ENCODE measurements around the gene PPFIA2. TPM values are rescaled to one million over a fixed set of nuclear protein-coding genes. Genes with fewer than 3 reads are reported as not detected.

Gene PPFIA2
- polyA plus RNA-seq, 1 donor (not counting 4 experiments of a cell fraction or from before 2014, with no cell fraction given) = not detected

DNA sequence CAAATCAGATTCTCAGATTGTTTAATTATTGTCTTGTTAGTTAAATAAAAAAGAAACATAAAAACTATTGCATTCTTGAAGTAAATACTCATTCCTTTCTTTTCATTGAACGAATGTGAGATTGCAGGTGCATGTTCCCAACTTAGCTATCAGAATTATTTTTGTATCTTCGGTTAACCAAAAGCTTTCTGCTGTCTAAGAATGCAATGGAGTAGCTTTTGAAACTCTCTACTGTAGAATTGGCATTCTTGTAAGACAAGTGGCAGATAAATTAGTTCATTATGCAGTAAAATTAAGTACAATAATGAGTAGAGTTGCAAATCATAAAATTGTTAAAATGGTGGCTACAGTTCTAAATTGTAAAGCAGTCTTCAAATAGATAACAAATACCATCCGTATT, 383.2 kb downstream of the PPFIA2 start:
- no peaks in the 10 kb centered on the region for H3K27me3 ChIP-seq (ENCODE audit: control insufficient read depth, extremely low read depth, insufficient read depth, low read length)
- H3K9me1 ChIP-seq (ENCODE audit: control insufficient read depth, extremely low read depth, insufficient read depth, low read length) = no peaks in the 10 kb centered on the region
- H3K79me2 ChIP-seq (ENCODE audit: control insufficient read depth, insufficient read depth, low read length) = no peaks in the 10 kb centered on the region
- no peak overlapping the region for H3K9ac ChIP-seq (ENCODE audit: control insufficient read depth, extremely low read depth, insufficient read depth, low read length)
- no peak overlapping the region for H3K4me2 ChIP-seq (ENCODE audit: control insufficient read depth, extremely low read depth, insufficient read depth, low read depth, low read length)
- no peak overlapping the region for H3K27ac ChIP-seq (ENCODE audit: control insufficient read depth, insufficient read depth, low read length)
- H2AFZ ChIP-seq (ENCODE audit: control insufficient read depth, low read length) = no peak overlapping the region
- dilution Hi-C loops (cut with MboI; ENCODE audit: extremely low pct_ligation_motif_present, low sequenced_read_pairs) = no loop called here
- H3K9me3 ChIP-seq (ENCODE audit: control insufficient read depth, low read depth, low read length) = no peaks in the 10 kb centered on the region
- TF ChIP-seq, protein P1, sequence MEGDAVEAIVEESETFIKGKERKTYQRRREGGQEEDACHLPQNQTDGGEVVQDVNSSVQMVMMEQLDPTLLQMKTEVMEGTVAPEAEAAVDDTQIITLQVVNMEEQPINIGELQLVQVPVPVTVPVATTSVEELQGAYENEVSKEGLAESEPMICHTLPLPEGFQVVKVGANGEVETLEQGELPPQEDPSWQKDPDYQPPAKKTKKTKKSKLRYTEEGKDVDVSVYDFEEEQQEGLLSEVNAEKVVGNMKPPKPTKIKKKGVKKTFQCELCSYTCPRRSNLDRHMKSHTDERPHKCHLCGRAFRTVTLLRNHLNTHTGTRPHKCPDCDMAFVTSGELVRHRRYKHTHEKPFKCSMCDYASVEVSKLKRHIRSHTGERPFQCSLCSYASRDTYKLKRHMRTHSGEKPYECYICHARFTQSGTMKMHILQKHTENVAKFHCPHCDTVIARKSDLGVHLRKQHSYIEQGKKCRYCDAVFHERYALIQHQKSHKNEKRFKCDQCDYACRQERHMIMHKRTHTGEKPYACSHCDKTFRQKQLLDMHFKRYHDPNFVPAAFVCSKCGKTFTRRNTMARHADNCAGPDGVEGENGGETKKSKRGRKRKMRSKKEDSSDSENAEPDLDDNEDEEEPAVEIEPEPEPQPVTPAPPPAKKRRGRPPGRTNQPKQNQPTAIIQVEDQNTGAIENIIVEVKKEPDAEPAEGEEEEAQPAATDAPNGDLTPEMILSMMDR (optimal IDR thresholded peaks at IDR 0.05 in 1 of 3, IDR thresholded peaks at IDR 0.05 in 1 of 3, conservative IDR thresholded peaks at IDR 0.05 in 1 of 3; ENCODE audit: extremely low read depth in 1 of 3, insufficient read depth in 2 of 3, low read length in 3 of 3) = no peak
- no peak for TF ChIP-seq EZH2 (IDR thresholded peaks at IDR 0.05; ENCODE audit: low read length)
- FAIRE-seq = no peak
- no peak for DNase-seq (ENCODE audit: low read depth, low spot score)
- H4K20me1 ChIP-seq (ENCODE audit: control insufficient read depth, extremely low read depth, insufficient read depth, low read length) = no peaks in the 10 kb centered on the region
- H3K36me3 ChIP-seq (ENCODE audit: control insufficient read depth in 2 of 2, extremely low read depth in 1 of 2, insufficient read depth in 2 of 2, low read length in 2 of 2) = no peaks in the 10 kb centered on the region
- no peak overlapping the region for H3K4me3 ChIP-seq (ENCODE audit: control insufficient read depth in 2 of 3, extremely low read depth in 1 of 3, insufficient read depth in 2 of 3, low read depth in 1 of 3, low read length in 3 of 3)
- H3K4me1 ChIP-seq (ENCODE audit: control insufficient read depth, extremely low read depth, insufficient read depth, low read length) = no peaks in the 10 kb centered on the region

DNA sequence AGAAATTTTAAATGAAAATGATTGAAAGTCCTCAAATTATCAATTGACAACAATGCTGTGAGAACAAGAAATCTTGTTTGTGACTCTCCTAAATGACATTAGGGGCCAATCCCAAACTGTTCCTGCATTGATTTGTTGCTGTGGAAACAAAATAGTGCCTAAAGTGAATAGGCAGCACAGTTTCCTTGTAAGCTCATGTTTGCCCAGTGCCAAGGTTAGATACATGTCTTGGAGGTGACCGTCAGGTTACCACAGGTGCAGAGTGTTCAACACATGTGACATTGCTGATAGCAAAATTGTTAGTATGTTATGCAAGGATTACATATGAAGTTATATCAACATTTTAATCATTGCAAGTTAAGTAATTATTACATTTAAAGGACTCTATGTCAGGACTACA, 388.7 kb downstream of the PPFIA2 start:
- Histone ChIP-seq H3K9me3 (ENCODE audit: control insufficient read depth, low read depth, low read length) (no peaks in the 10 kb centered on the region), H3K4me3 (ENCODE audit: control insufficient read depth in 2 of 3, extremely low read depth in 1 of 3, insufficient read depth in 2 of 3, low read depth in 1 of 3, low read length in 3 of 3) (no peak overlapping the region), H3K27ac (ENCODE audit: control insufficient read depth, insufficient read depth, low read length) (no peak overlapping the region), H3K9me1 (ENCODE audit: control insufficient read depth, extremely low read depth, insufficient read depth, low read length) (no peaks in the 10 kb centered on the region), H2AFZ (ENCODE audit: control insufficient read depth, low read length) (no peak overlapping the region), H3K27me3 (ENCODE audit: control insufficient read depth, extremely low read depth, insufficient read depth, low read length) (no peaks in the 10 kb centered on the region), H3K79me2 (ENCODE audit: control insufficient read depth, insufficient read depth, low read length) (no peaks in the 10 kb centered on the region), H3K36me3 (ENCODE audit: control insufficient read depth in 2 of 2, extremely low read depth in 1 of 2, insufficient read depth in 2 of 2, low read length in 2 of 2) (no peaks in the 10 kb centered on the region), H3K4me2 (ENCODE audit: control insufficient read depth, extremely low read depth, insufficient read depth, low read depth, low read length) (no peak overlapping the region), H3K9ac (ENCODE audit: control insufficient read depth, extremely low read depth, insufficient read depth, low read length) (no peak overlapping the region), H4K20me1 (ENCODE audit: control insufficient read depth, extremely low read depth, insufficient read depth, low read length) (no peaks in the 10 kb centered on the region), H3K4me1 (ENCODE audit: control insufficient read depth, extremely low read depth, insufficient read depth, low read length) (no peaks in the 10 kb centered on the region)
- TF ChIP-seq EZH2 (IDR thresholded peaks at IDR 0.05; ENCODE audit: low read length) = no peak
- TF ChIP-seq, protein P1 (optimal IDR thresholded peaks at IDR 0.05 in 1 of 3, IDR thresholded peaks at IDR 0.05 in 1 of 3, conservative IDR thresholded peaks at IDR 0.05 in 1 of 3; ENCODE audit: extremely low read depth in 1 of 3, insufficient read depth in 2 of 3, low read length in 3 of 3) = no peak
- no peak for FAIRE-seq
- DNase-seq (ENCODE audit: low read depth, low spot score) = no peak
- dilution Hi-C loops (cut with MboI; ENCODE audit: extremely low pct_ligation_motif_present, low sequenced_read_pairs) = no loop called here
